Measurements from ENCODE around the gene CENPE. TPM values are rescaled to one million over a fixed set of nuclear protein-coding genes. Genes with fewer than 3 reads are reported as not detected.

CENPE gene
- total RNA-seq, 6 donors from 2014 or later: 1.0 to 4.2 (median 1.6) TPM

GRCh38 chr4:103097112-103097511 lies 101.0 kb downstream of the CENPE start:
- H3K9me3 ChIP-seq: no peaks in the 10 kb centered on the region
- no peaks in the 10 kb centered on the region for H3K27me3 ChIP-seq
- TF ChIP-seq POLR2AphosphoS5 (IDR thresholded peaks at IDR 0.05): no peak
- no peak for TF ChIP-seq CTCF (IDR thresholded peaks at IDR 0.05)
- no peak for TF ChIP-seq POLR2A (IDR thresholded peaks at IDR 0.05)
- no peak for TF ChIP-seq EP300 (IDR thresholded peaks at IDR 0.05)
- WGBS, 2 donors: 60 to 61% methylated on average over 2 of the region's 2 CpGs
- DNase-seq (no peak), ATAC-seq (ENCODE audit: low FRiP score in 2 of 2) (no peak)
- H3K4me1 ChIP-seq: peaks cover 7 to 19% (median 18%) of the 10 kb centered on the region in 4 donors
- H3K27ac ChIP-seq: no peak overlapping the region
- H3K36me3 ChIP-seq: no peaks in the 10 kb centered on the region
- H3K4me3 ChIP-seq: no peak overlapping the region

GRCh38 chr4:103095080-103095479 lies 103.1 kb downstream of the CENPE start:
- no peaks in the 10 kb centered on the region for H3K27me3 ChIP-seq
- H3K27ac ChIP-seq: no peak overlapping the region
- no peak for ATAC-seq (ENCODE audit: low FRiP score in 2 of 2)
- H3K4me1 ChIP-seq: peaks cover 7 to 19% (median 18%) of the 10 kb centered on the region in 4 donors
- H3K4me3 ChIP-seq: no peak overlapping the region
- peaks cover 0 to 12% (median 8%) of the 10 kb centered on the region in 4 donors for H3K36me3 ChIP-seq
- WGBS, 2 donors: 87% methylated on average over 3 of the region's 3 CpGs
- no peaks in the 10 kb centered on the region for H3K9me3 ChIP-seq
- TF ChIP-seq CTCF (IDR thresholded peaks at IDR 0.05) (no peak), EP300 (IDR thresholded peaks at IDR 0.05) (no peak), POLR2AphosphoS5 (IDR thresholded peaks at IDR 0.05) (no peak), POLR2A (IDR thresholded peaks at IDR 0.05) (no peak)
- no peak for DNase-seq

GRCh38 chr4:103092245-103092644 lies 105.9 kb downstream of the CENPE start:
- ATAC-seq (ENCODE audit: low FRiP score in 2 of 2): no peak

GRCh38 chr4:103091601-103092223 lies 106.4 kb downstream of the CENPE start:
- WGBS, 2 donors: 65 to 66% methylated on average over 3 of the region's 3 CpGs
- no peak overlapping the region for H3K4me3 ChIP-seq
- TF ChIP-seq CTCF (IDR thresholded peaks at IDR 0.05): peak in 4 of 6 experiments; percentile 12 to 43 (median 34)
- TF ChIP-seq POLR2A (IDR thresholded peaks at IDR 0.05): no peak
- H3K27me3 ChIP-seq: no peaks in the 10 kb centered on the region
- H3K9me3 ChIP-seq: no peaks in the 10 kb centered on the region
- peaks cover 4 to 45% (median 23%) of the 10 kb centered on the region in 4 donors for H3K36me3 ChIP-seq
- H3K27ac ChIP-seq: no peak overlapping the region
- DNase-seq: no peak
- ATAC-seq (ENCODE audit: low FRiP score in 2 of 2): peak in 1 of 2 donors; percentile 41
- peaks cover 0 to 4% (median 0%) of the 10 kb centered on the region in 4 donors for H3K4me1 ChIP-seq

More at GRCh38 chr4:103092245-103092644, 105.9 kb downstream of the CENPE start:
- H3K4me1 ChIP-seq: peaks cover 0 to 4% (median 0%) of the 10 kb centered on the region in 4 donors
- no peaks in the 10 kb centered on the region for H3K9me3 ChIP-seq
- no peak for TF ChIP-seq CTCF (IDR thresholded peaks at IDR 0.05)
- TF ChIP-seq POLR2AphosphoS5 (IDR thresholded peaks at IDR 0.05): no peak
- TF ChIP-seq EP300 (IDR thresholded peaks at IDR 0.05): no peak
- no peak for TF ChIP-seq POLR2A (IDR thresholded peaks at IDR 0.05)
- H3K4me3 ChIP-seq: no peak overlapping the region
- H3K36me3 ChIP-seq: peaks cover 0 to 40% (median 18%) of the 10 kb centered on the region in 4 donors
- no peaks in the 10 kb centered on the region for H3K27me3 ChIP-seq
- DNase-seq: no peak
- no peak overlapping the region for H3K27ac ChIP-seq

GRCh38 chr4:103089481-103089880 lies 108.7 kb downstream of the CENPE start:
- no peaks in the 10 kb centered on the region for H3K27me3 ChIP-seq
- DNase-seq (no peak), ATAC-seq (ENCODE audit: low FRiP score in 2 of 2) (no peak)
- no peaks in the 10 kb centered on the region for H3K9me3 ChIP-seq
- H3K36me3 ChIP-seq: peaks cover 4 to 68% (median 31%) of the 10 kb centered on the region in 4 donors
- TF ChIP-seq POLR2A (IDR thresholded peaks at IDR 0.05): no peak
- no peak for TF ChIP-seq POLR2AphosphoS5 (IDR thresholded peaks at IDR 0.05)
- no peak overlapping the region for H3K4me3 ChIP-seq
- 84 to 90% methylated on average over 2 of the region's 2 CpGs for WGBS, 2 donors
- no peak overlapping the region for H3K27ac ChIP-seq
- peaks cover 0 to 4% (median 0%) of the 10 kb centered on the region in 4 donors for H3K4me1 ChIP-seq
